Dedifferentiated amniotic fluid mesenchymal stem cell (primary cell): ENCODE measurements around the gene ZSCAN10.

Experiments used
- DNase-seq: peaks from one replicate; pipeline ENCODE4 v3.0.0-alpha.2; 2016; ENCODE audit errors: extremely low spot score

The ZSCAN10 gene

DNA sequence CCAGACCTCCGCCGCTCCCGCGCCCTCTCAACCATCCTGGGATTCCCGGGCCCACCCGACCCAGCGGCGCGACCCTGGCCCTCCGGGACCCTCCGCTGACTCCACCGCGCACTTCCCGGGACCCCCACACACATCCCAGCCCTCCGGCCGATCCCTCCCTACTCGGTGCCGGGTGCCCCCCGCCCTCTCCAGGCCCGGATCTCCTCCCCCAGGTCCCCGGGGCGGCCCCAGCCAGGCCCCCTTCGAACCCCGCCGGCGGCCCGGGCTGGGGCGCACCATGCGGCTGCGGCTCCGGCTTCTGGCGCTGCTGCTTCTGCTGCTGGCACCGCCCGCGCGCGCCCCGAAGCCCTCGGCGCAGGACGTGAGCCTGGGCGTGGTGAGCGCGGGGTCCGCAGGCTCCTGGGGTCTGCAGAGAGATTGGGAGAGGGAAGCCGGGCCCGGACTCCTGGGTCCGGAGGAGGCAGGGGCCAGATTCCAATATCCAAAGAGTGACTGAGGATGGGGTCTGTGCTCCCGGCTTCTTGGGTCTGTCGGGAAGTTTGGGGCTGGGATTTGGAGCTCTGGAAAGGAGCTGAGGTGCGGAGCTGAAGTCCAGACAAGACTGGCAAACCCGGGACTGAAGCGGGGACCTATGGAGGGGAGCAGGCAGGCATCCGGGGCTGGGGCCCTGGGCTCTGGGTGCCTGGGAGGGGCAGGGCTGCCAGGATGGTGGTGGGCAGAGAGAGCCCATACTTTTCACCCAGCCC, 52.3 kb downstream of the ZSCAN10 start:
- DNase-seq = no peak

DNA sequence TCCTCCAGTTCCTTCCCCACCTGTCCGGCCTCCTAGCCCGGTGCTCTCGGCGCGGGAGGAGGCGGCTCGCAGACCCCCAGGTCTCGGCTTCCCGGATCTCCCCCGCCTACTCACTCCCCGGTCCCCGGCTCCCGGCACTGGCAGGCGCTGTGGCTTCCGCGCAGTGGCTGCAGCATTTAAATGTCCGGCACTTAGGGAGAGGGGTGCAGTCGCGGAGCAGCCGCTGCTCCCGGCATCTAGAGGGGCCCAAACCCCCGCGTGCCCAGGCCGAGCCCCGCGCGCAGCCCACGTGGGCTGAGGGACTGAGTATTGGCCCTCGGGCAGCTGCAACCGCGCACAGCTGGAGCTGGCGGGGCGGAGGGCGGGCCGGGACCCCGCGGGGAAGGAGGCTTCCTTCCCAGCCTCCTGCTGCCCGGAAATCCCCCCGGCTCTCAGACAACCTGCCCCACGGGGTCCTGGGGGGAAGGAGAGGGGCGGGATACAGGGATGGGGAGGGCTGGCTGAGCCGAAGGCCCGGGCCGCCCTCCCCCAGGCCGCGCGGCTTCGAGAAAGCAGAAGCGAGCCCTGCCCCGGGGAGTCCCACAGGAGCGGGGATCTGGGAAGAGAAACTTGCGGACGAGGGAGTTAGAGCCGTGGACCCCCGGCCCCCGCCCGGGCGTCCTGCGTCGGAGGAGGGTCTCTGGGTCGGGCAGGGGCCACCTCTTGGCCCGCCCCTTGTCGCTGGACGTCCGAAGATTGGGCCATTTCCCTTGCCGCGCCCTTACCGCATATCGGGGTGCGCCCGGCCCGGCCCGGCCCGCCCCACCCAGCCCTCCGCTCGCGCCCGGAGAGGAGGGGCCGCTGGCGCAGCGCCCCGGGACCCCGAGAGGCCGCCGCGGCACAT, 53.1 kb downstream of the ZSCAN10 start, which contains the start of gene MMP25:
Gene MMP25 (plus strand): TSS at position 804 of the 883 bp plus-strand sequence. CDS start 357 bp downstream, outside the sequence.
- no peak for DNase-seq

DNA sequence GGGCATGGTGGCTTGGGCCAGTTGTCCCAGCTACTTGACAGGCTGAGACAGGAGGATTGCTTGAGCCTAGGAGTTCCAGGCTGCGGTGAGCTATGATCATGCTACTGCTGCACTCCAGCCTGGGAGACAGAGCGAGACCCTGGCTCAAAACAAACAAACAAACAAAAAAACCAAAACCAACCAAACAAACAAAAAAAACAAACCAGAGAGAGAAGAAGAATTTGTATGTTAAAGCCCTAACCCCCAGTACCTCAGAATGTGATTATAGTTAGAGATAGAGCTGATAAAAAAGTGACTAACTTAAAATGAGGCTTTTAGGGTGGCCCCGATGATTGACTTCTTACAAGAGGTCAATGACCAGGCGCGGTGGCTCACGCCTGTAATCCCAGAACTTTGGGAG, 54.4 kb downstream of the ZSCAN10 start:
- no peak for DNase-seq

DNA sequence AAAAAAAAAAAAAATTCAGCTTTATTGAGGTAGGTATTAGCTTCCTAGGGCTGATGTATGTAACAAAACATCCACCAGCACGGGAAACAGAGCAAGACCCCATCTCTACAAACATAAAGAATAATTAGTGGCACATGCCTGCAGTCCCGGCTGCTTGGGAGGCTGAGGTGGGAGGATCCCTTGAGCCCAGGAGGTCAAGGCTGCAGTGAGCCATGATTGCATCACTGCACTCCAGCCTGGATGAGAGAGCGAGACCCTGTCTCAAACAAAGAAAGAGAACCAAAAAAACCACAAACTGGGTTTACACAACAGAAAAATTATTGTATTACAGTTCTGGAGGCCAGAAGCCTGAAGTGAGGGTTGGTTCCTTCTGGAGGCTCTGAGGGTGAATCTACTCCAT, 56.7 kb downstream of the ZSCAN10 start:
- no peak for DNase-seq

DNA sequence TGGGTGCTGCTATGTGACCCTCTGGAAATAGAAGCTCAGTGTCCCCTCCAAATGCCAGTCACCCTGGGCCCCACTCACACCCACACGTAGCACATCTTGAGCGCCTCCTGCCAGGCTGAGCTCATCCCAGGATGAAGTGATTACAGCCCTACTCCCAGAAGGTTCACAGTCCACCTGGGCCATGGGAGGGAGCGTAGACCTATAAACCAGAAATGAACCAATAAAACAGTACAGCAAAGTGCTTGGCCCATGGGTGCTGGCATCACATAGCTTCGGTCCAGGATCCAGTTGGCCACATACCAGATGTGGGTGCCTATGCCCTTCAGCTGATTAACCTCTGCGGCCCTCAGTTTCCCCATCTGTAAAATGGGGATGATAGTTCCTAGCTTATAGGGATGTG, 60.2 kb downstream of the ZSCAN10 start:
- no peak for DNase-seq
